CD4-positive, CD25-positive, alpha-beta regulatory T cell (primary cell): ENCODE results near the gene USP9X. TPM values are rescaled to one million over a fixed set of nuclear protein-coding genes. Genes with fewer than 3 reads are reported as not detected.
A peak's percentile ranks its signal among the peaks of the same experiment; 100 is the strongest.
"Not testable (repeated sequence)": the region's sequence is repeated elsewhere in the genome, so short reads cannot be mapped to it uniquely, and the experiment has no call there.

Experiments
- ATAC-seq, 2 donors: fragments of 150-1000 bp; cut with Tn5 transposase; one replicate each; pipeline ENCODE4 v1.10.0; 2021; ENCODE audit warnings: low read depth in 2 of 2, moderate number of reproducible peaks in 2 of 2, moderate library complexity in 1 of 2
- DNase-seq, 3 donors: peaks; one replicate each; pipeline versions ENCODE4 v3.0.0 to v3.0.0-alpha.2; 2012 to 2022; ENCODE audit warnings: mixed read lengths in 1 of 3
- H3K27ac ChIP-seq: one replicate; pipeline ENCODE4 v1.7.0; 2013; ENCODE audit warnings: mild to moderate bottlenecking, low read length; ENCODE audit not compliant: insufficient read depth, poor library complexity, severe bottlenecking
- H3K27me3 ChIP-seq: one replicate; pipeline ENCODE4 v1.7.0; 2013; ENCODE audit warnings: low read length; ENCODE audit not compliant: control insufficient read depth, insufficient read depth
- H3K36me3 ChIP-seq: one replicate; pipeline ENCODE4 v1.7.0; 2013; ENCODE audit warnings: mild to moderate bottlenecking, low read length, moderate library complexity; ENCODE audit not compliant: control insufficient read depth, insufficient read depth
- H3K4me1 ChIP-seq: 2 replicates; pipeline ENCODE4 v1.7.0; 2013; ENCODE audit warnings: mild to moderate bottlenecking, low read length; ENCODE audit not compliant: insufficient read depth, control insufficient read depth, poor library complexity, severe bottlenecking
- H3K4me3 ChIP-seq: one replicate; pipeline ENCODE4 v1.7.0; 2013; ENCODE audit warnings: low read depth, mild to moderate bottlenecking, low read length, moderate library complexity
- H3K9me3 ChIP-seq, 2 experiments: 1 replicate in 1 of 2; 2 replicates in 1 of 2; pipeline ENCODE4 v1.7.0; 2013; ENCODE audit warnings: low read length in 2 of 2, mild to moderate bottlenecking in 1 of 2, moderate library complexity in 1 of 2; ENCODE audit not compliant: control insufficient read depth in 2 of 2
- H3K27ac Mint-ChIP-seq, 3 donors: one replicate each; pipeline ENCODE4 v1.8.0; 2020 to 2022; ENCODE audit warnings: mild to moderate bottlenecking in 3 of 3, mixed read lengths in 3 of 3, moderate library complexity in 2 of 3
- H3K27me3 Mint-ChIP-seq: one replicate; pipeline ENCODE4 v1.8.0; 2022; ENCODE audit warnings: mild to moderate bottlenecking, mixed read lengths
- H3K36me3 Mint-ChIP-seq: one replicate; pipeline ENCODE4 v1.8.0; 2020; ENCODE audit warnings: mixed read lengths
- H3K4me1 Mint-ChIP-seq, 4 donors: one replicate each; pipeline ENCODE4 v1.8.0; 2020 to 2022; ENCODE audit warnings: mixed read lengths in 4 of 4, mild to moderate bottlenecking in 1 of 4
- H3K4me3 Mint-ChIP-seq, 4 donors: one replicate each; pipeline ENCODE4 v1.8.0; 2020 to 2022; ENCODE audit warnings: mild to moderate bottlenecking in 4 of 4, mixed read lengths in 4 of 4, moderate library complexity in 3 of 4
- H3K9me3 Mint-ChIP-seq, 7 donors: one replicate each; pipeline ENCODE4 v1.8.0; 2020 to 2022; ENCODE audit warnings: mixed read lengths in 7 of 7, mild to moderate bottlenecking in 3 of 7, moderate library complexity in 2 of 7
- polyA plus RNA-seq, 4 donors: library from polyadenylated mRNA; unstranded; fragments of 300-500 nt; fragmentation: Illumina TruSeq; gene quantifications; one replicate each; pipeline ENCODE4 v1.2.3, GENCODE V29; 2021
- total RNA-seq: library from RNA; stranded (reverse); gene quantifications from one replicate; pipeline ENCODE4 v1.2.3, GENCODE V29; 2022

USP9X gene
- total and polyA plus RNA-seq, 5 donors from 2014 or later: 19.5 to 101 (median 23.0) TPM

DNA sequence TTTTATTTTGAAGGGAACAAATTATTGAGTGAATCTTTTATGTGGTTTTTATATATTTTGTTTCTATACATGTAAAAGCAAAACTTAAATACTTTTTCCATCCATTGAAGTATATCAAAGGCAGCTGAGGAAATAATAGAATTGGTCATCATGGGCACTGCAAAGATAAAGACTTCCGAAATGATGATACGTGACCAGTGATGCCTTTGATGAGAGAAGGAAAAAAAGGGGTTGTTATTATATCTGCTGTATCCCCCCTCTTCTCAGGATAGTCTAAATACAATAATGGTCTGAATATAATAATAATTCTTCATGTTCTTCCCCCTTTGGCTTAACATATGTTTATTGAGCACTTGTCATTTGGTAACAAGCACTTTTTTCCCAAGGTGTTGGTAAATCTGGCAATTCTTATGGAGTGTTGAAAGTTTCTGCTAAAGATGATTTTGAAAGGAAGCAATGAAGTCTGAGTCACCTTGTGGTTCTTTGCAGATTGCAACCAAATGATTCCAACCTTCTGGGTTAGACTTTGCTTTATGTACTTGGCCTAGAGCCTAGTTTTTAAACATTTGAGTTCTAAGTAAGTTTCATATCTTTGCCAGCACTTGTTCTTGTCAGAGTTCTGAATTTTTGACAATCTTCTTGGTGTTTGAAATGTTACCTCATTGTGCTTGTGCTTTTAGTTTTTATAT, 60.8 kb downstream of the USP9X start:
- peaks cover 58% of the 10 kb centered on the region for H3K36me3 Mint-ChIP-seq
- no peaks in the 10 kb centered on the region for H3K9me3 Mint-ChIP-seq
- no peaks in the 10 kb centered on the region for H3K27me3 ChIP-seq
- H3K36me3 ChIP-seq: peaks cover 72% of the 10 kb centered on the region
- H3K4me3 ChIP-seq: no peak overlapping the region
- ATAC-seq (no peak), DNase-seq (peak in 1 of 3 donors; percentile 8)
- H3K27ac ChIP-seq: no peak overlapping the region
- no peaks in the 10 kb centered on the region for H3K27me3 Mint-ChIP-seq
- H3K4me1 Mint-ChIP-seq: peaks cover 0 to 2% (median 0%) of the 10 kb centered on the region in 4 donors
- H3K9me3 ChIP-seq: no peaks in the 10 kb centered on the region
- no peak overlapping the region for H3K27ac Mint-ChIP-seq
- H3K4me3 Mint-ChIP-seq: no peak overlapping the region
- no peaks in the 10 kb centered on the region for H3K4me1 ChIP-seq

DNA sequence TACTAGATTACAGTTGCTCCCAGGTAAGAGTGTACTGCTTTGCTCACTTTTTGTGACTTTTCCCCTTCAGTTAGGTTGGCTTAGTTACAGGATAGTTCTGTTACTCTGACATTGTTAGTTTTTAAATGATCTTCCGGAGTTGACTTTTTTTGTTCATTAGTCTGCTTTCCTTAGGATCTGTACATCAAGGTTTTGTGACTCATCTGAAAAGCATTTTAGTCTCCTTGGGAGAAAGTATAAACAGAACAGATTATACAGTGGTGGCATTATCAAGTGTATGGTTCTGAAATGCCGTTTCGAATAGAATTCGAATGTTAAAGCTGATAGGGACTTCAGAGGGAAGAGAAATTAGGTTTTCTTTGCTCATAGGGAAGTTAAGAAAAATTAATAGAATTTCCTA, 63.3 kb downstream of the USP9X start:
- no peak for ATAC-seq
- H3K36me3 ChIP-seq: peaks cover 67% of the 10 kb centered on the region
- Mint-ChIP-seq H3K27me3 (no peaks in the 10 kb centered on the region), H3K4me3 (no peak overlapping the region), H3K27ac (no peak overlapping the region), H3K9me3 (no peaks in the 10 kb centered on the region), H3K4me1 (peaks cover 0 to 2% (median 0%) of the 10 kb centered on the region in 4 donors), H3K36me3 (peaks cover 62% of the 10 kb centered on the region)
- H3K4me1 ChIP-seq: no peaks in the 10 kb centered on the region
- DNase-seq: no peak
- no peaks in the 10 kb centered on the region for H3K27me3 ChIP-seq
- no peak overlapping the region for H3K27ac ChIP-seq
- no peak overlapping the region for H3K4me3 ChIP-seq
- no peaks in the 10 kb centered on the region for H3K9me3 ChIP-seq

DNA sequence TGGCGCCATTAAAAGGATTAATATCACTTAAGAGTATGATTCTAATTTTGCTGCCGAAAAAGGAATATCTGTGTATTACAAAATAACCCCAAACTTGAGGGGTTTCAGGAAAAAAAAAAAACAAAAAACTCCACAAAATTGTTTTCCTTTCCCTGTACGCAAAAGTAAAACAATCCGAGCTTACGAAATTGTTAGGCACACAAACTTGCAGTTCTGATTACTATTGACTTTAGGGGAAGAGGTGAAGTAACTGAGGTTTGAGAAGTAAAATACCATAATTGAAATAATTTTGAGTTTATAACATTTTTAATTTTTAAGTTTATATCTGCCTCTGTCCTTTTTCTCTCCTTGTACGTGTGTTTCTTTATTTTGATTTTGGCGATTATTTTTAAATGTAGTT, 64.8 kb downstream of the USP9X start:
- H3K27me3 Mint-ChIP-seq: no peaks in the 10 kb centered on the region
- H3K9me3 ChIP-seq: no peaks in the 10 kb centered on the region
- no peak overlapping the region for H3K4me3 Mint-ChIP-seq
- H3K27me3 ChIP-seq: no peaks in the 10 kb centered on the region
- no peak overlapping the region for H3K4me3 ChIP-seq
- no peak overlapping the region for H3K27ac ChIP-seq
- no peaks in the 10 kb centered on the region for H3K4me1 ChIP-seq
- H3K27ac Mint-ChIP-seq: no peak overlapping the region
- no peak for DNase-seq
- no peaks in the 10 kb centered on the region for H3K9me3 Mint-ChIP-seq
- peaks cover 65% of the 10 kb centered on the region for H3K36me3 ChIP-seq
- no peak for ATAC-seq
- H3K36me3 Mint-ChIP-seq: peaks cover 61% of the 10 kb centered on the region
- peaks cover 0 to 2% (median 1%) of the 10 kb centered on the region in 4 donors for H3K4me1 Mint-ChIP-seq

DNA sequence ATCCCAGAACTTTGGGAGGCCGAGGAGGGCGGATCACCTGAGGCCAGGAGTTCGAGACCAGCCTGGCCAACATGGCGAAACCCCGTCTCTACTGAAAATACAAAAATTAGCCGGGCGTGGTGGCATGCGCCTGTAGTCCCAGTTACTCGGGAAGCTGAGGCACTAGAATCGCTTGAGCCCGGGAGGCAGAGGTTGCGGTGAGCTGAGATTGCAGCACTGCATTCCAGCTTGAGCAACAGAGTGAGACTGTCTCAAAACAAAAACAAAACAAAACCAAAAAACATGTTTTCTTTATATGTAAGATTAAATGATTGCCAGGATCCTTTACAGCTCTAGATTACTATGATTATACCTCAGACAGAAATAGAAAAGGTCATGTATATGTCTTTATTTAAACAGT, 66.5 kb downstream of the USP9X start:
- H3K27ac Mint-ChIP-seq, DNase-seq, H3K27ac ChIP-seq, H3K9me3 ChIP-seq, H3K27me3 ChIP-seq, H3K4me3 Mint-ChIP-seq, ATAC-seq, H3K4me3 ChIP-seq, H3K27me3 Mint-ChIP-seq, H3K9me3 Mint-ChIP-seq, H3K4me1 ChIP-seq, H3K4me1 Mint-ChIP-seq: not testable (repeated sequence)
- peaks cover 63% of the 10 kb centered on the region for H3K36me3 ChIP-seq
- H3K36me3 Mint-ChIP-seq: peaks cover 50% of the 10 kb centered on the region

DNA sequence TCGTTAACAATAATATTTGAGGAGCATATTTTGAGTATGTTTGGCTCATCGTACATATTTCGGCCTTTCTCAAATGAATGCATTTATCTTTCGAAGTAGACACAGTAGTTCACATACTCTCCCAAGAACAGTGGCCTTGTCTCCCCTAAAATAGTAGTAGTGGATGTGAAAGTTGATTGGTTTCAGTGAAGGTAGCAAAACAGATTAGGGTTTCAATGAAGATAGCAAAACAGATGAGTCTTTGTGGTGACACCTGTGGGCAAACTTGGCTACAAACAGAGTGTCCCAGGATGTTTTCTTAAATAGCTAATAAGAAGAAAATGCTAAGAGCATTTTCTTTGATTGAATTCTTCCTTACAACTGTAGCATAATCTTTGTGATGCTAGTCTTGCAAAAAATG, 67.0 kb downstream of the USP9X start:
- no peak for ATAC-seq
- Histone ChIP-seq H3K36me3 (peaks cover 65% of the 10 kb centered on the region), H3K9me3 (no peaks in the 10 kb centered on the region), H3K27ac (no peak overlapping the region), H3K27me3 (no peaks in the 10 kb centered on the region), H3K4me3 (no peak overlapping the region), H3K4me1 (no peaks in the 10 kb centered on the region)
- H3K36me3 Mint-ChIP-seq: peaks cover 50% of the 10 kb centered on the region
- peak in 1 of 3 donors; percentile 7 for DNase-seq
- H3K4me3 Mint-ChIP-seq: no peak overlapping the region
- H3K9me3 Mint-ChIP-seq: no peaks in the 10 kb centered on the region
- no peak overlapping the region for H3K27ac Mint-ChIP-seq
- H3K4me1 Mint-ChIP-seq: peaks cover 0 to 2% (median 1%) of the 10 kb centered on the region in 4 donors
- no peaks in the 10 kb centered on the region for H3K27me3 Mint-ChIP-seq

DNA sequence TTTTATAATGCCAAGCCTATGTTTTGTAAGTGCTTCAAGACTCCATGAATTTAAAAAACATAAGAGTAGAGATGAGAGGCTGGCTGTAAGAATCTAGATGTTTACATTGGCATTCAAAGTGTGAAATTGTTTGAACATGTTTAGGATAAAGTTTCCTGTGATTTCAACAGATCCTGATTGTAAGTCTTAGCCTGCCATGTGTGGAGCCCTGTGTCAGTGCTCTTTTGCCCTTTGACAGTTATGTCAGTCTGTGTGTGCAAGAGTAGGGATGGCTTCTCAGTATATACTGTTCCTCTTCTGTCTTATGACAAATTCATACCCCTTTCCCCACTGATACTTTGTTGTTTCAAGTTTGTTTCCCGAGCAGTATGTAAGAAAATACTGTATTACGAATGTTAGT, 68.2 kb downstream of the USP9X start:
- ATAC-seq: no peak
- H3K4me1 Mint-ChIP-seq: peaks cover 0 to 2% (median 1%) of the 10 kb centered on the region in 4 donors
- no peak overlapping the region for H3K4me3 Mint-ChIP-seq
- no peaks in the 10 kb centered on the region for H3K9me3 Mint-ChIP-seq
- Histone ChIP-seq H3K4me1 (no peaks in the 10 kb centered on the region), H3K27me3 (no peaks in the 10 kb centered on the region), H3K4me3 (no peak overlapping the region), H3K27ac (no peak overlapping the region), H3K36me3 (peaks cover 56% of the 10 kb centered on the region), H3K9me3 (no peaks in the 10 kb centered on the region)
- no peaks in the 10 kb centered on the region for H3K27me3 Mint-ChIP-seq
- DNase-seq: no peak
- H3K36me3 Mint-ChIP-seq: peaks cover 53% of the 10 kb centered on the region
- peak overlapping the region in 2 of 3 donors; percentile 18 to 26 for H3K27ac Mint-ChIP-seq

DNA sequence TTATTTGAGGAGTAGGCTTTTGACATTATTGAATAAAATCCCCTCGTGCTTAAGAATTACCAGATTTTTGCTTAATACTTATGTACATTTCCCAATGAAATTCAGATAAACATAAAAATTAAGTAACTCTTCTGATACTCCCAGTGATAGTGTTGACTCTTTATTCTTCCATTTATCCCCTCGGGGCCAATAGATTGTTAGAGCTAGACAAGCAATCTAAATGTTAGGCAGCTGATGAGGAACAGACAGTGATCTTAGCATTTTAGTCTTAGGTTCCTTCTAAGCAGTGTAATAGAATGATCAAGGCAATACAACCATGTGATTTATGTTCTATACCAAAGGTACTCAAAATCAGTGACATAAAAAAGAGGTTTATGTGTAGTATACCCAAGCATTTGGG, 68.7 kb downstream of the USP9X start:
- no peak overlapping the region for H3K4me3 ChIP-seq
- H3K4me1 Mint-ChIP-seq: peaks cover 0 to 2% (median 1%) of the 10 kb centered on the region in 4 donors
- no peaks in the 10 kb centered on the region for H3K27me3 ChIP-seq
- no peaks in the 10 kb centered on the region for H3K9me3 Mint-ChIP-seq
- no peak overlapping the region for H3K4me3 Mint-ChIP-seq
- H3K27ac Mint-ChIP-seq: no peak overlapping the region
- no peak for ATAC-seq
- DNase-seq: no peak
- H3K36me3 Mint-ChIP-seq: peaks cover 50% of the 10 kb centered on the region
- H3K27ac ChIP-seq: no peak overlapping the region
- H3K9me3 ChIP-seq: no peaks in the 10 kb centered on the region
- peaks cover 51% of the 10 kb centered on the region for H3K36me3 ChIP-seq
- no peaks in the 10 kb centered on the region for H3K27me3 Mint-ChIP-seq
- no peaks in the 10 kb centered on the region for H3K4me1 ChIP-seq

DNA sequence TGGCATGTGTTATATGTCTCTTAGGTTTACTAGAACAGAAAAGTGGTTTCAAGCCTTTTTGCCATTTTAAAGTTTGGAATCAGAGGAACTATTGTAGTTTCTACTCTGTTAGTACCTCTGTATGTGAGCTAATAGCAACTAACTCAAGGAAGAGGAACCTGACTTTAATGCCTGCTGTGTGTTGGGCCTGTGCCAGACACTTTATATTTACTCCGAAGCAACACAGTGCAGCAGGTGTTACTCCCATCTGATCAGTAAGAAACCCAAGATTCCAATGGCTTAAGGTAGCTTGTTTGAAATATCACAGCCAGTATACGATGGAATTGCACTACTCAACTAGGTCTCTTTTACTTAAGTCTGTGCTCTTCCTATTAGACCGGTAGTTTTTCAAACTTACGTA, 79.2 kb downstream of the USP9X start:
- Histone ChIP-seq H3K4me1 (no peaks in the 10 kb centered on the region), H3K9me3 (no peaks in the 10 kb centered on the region), H3K36me3 (peaks cover 38% of the 10 kb centered on the region), H3K27me3 (no peaks in the 10 kb centered on the region), H3K27ac (no peak overlapping the region), H3K4me3 (no peak overlapping the region)
- no peak overlapping the region for H3K27ac Mint-ChIP-seq
- ATAC-seq: no peak
- no peak for DNase-seq
- peaks cover 34% of the 10 kb centered on the region for H3K36me3 Mint-ChIP-seq
- H3K4me3 Mint-ChIP-seq: no peak overlapping the region
- H3K9me3 Mint-ChIP-seq: no peaks in the 10 kb centered on the region
- H3K4me1 Mint-ChIP-seq: peaks cover 0 to 16% (median 4%) of the 10 kb centered on the region in 4 donors
- no peaks in the 10 kb centered on the region for H3K27me3 Mint-ChIP-seq
